IPS-NIHi11 (cell line): ENCODE measurements around the gene MDM4.
"Not testable (repeated sequence)": the region's sequence is repeated elsewhere in the genome, so short reads cannot be mapped to it uniquely, and the experiment has no call there.

ENCODE experiments used
- DNase-seq: peaks from one replicate; pipeline ENCODE4 v3.0.0; 2012; ENCODE audit warnings: mixed read lengths, low spot score

The MDM4 gene

DNA sequence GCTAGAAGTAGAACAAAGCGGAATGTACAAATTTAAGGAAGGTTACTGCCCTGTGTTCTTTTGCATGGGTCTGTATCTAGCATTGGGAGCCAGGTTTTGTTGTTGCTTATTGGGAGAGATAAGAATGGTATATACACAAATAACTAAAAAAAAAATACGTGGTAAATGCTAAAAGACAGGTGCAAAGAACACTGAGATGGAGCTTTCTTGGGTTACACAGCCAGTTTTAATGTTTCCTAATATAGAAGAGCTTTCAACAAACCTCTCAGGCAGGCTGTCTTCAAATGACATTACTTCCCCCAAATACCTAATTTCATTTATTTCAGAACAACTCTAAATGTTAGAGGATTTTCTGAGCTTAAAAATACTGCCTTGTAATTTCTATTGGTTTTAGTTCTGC is 1.4 kb upstream of the MDM4 start:
- no peak for DNase-seq

DNA sequence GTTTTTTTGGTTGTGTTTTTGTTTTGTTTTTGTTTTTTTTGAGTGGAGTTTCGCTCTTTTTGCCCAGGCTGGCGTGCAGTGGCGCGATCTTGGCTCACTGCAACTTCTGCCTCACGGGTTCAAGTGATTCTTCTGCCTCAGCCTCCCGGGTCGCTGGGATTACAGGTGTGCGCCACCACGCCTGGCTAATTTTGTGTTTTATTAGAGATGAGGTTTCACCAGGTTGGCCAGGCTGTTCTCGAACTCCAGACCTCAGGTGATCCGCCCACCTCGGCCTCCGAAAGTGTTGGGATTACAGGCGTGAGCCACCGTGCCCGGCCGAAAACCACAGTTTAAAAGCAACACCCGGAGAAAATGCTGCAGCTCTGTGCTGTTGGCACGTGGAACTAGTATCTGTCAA is 1.2 kb downstream of the MDM4 start:
- DNase-seq, result not testable (repeated sequence)

DNA sequence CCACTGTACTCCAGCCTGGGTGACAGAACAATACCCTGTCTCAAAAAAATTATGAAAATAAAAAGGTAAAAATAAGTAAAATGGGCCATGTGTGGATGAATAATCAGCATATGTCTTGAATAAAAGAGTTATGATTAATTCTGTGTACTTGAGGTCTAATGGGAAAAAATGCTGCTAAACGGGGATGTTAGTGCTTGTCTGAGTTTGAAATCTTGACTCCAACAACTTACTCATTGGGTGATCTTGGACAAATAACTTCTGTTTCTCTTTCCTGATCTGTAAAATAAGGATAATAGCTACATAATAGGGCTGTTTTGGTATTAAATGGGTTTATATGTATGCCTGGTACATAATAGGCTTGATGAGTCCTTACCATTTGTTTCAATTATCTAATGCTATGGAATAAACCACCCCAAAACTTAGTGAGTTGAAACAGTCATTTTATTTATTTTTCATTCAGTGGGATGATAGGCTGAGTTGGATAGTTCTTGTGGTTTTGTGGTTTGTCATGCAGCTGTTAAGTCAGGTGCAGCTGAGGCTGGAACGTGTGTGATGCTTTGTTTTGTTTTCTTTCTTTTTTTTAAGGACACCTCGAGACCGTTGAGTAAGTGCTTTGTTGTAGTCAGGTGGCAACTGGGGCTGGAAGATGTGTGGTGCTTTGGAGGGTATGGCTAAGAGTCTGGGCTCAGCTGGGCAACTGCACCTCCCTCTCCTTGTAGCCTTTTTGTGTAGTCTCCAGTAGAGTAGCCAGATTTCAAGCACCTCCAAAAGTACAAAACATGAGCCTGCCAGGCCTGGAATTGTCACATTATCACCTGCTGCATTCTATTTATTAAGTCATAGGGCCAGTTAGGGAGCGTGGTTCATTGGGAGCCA is 4.9 kb downstream of the MDM4 start:
- DNase-seq, result no peak

DNA sequence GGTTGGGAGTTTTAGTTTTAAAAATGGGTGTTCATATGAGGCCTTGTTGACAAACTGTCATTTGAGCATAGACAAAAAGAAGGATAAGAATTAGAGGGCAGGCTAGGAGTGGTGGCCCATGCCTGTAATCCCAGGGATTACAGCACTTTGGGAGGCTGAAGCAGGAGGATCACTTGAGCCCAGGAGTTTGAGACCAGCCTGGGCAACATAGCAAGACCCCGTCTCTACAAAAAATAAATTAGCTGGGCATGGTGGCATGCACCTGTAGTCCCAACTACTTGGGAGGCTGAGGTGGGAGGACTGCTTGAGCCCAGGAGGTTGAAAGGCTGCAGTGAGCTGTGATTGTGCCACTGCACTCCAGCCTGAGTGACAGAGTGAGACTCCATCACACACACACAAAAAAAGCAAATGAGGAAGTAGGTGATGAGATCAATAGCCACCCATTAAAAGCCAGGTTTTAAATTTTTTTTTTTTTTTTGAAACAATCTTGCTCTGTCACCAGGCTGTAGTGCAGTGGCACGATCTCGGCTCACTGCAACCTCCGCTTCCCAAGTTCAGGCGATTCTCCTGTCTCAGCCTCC is 5.8 kb downstream of the MDM4 start:
- not testable (repeated sequence) for DNase-seq

DNA sequence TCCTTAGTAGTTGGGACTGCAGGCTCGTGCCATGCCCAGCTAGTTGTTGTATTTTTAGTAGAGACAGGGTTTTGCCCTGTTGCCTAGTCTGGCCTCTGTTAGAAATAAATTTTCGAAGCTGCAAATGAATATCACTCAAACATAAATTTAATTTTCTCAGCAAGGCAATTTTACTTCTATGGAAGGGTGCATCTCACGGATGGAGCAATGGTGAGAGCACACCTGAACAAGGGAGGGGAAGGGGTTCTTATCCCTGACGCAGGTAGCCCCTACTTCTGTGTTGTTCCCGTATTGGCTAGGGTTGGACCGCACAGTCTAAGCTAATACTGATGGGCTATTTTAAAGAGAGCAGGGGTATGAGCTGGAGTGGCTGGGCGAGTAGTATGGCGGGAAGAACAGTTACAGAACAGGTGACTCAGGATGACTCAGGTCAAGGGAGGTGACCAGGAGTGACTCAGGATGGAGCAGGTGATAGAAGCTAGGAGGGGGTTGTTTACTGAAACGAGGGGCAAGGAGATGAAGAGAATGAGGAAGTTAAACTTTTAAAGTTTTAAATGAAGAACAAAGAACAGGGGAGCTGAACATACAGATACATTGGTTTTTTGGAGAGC is 7.5 kb downstream of the MDM4 start:
- DNase-seq, result no peak

DNA sequence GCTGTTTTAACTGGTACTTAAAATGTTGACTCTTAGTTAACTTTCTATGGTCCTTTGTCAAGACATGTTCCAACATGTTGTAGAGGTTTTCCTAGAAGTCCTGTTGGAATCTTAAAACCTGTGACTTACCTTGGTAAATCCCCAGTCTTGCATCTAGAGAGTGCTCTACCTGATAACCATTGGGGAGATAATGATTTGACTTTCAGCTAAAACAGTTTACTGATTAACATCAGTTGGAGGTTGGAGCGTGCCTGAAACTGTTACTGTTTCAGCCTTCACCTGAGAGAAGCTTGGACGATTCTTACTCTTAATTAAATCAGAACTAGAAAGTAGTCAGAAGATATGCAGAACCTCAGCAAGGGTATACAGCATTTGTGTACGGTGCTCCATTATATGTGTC is 8.8 kb downstream of the MDM4 start:
- no peak for DNase-seq

DNA sequence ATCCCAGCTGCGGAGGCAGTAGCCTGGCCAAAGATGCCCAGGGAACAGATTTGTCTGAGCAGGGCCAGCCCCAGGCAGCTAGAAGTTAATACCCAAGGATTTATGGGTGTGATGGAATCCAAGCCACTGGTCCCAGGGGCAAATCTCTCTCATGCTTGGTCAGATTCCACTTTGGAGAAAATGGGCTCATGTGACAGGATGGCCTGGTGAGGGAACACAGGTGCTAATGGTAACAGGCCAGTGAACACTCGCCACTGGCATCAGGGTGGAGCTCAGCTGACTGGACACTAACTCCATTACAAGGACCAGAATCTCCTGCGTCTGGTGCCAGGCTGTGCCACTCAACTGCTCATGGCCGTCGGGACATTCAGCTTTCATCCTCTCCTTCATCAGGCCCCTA is 12.0 kb downstream of the MDM4 start:
- DNase-seq, result no peak

DNA sequence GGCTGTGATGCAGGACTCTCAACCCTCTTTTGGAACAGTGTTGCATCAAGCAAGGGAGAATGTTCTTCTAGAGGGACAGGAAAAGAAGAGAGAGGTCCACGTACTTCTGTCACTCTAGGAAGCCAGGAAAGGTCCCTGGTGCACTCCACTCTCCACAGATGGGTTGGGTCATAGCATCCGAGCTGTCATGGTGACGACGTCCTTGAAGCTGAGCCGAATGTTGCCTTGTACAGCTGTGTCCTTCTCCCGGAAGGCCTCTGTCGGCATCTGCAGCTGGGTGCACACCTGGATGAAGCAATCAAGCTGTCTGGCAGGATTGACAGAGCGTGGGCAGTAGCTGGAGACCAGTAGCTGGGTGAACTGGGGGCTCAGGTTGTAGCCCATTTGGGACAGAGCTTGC is 12.5 kb downstream of the MDM4 start:
- no peak for DNase-seq

DNA sequence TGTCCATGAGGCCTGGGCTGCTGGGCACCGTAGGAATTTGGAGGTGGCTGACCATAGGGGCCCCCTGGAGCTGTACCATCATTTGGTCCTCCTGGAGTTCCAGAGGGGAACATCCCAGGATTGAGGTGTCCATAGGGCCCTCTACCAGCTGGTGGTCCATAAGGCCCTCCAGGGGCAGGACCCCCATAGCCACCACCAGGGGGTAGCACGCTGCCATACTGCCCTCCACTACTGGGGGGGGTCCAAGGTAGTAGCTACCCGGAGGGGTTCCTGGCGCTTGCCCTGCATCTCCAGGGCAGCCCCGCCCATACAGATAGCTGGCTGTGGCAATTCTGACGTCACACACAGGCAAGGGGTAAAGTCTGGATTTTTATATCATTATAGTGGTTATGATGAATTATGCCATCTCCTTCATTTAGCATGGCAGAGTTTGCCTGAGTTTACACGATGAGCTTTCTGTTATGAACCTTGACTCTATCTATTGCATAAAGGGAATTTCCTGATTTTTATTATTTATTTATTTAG is 13.2 kb downstream of the MDM4 start:
- DNase-seq, result peak; percentile 15

DNA sequence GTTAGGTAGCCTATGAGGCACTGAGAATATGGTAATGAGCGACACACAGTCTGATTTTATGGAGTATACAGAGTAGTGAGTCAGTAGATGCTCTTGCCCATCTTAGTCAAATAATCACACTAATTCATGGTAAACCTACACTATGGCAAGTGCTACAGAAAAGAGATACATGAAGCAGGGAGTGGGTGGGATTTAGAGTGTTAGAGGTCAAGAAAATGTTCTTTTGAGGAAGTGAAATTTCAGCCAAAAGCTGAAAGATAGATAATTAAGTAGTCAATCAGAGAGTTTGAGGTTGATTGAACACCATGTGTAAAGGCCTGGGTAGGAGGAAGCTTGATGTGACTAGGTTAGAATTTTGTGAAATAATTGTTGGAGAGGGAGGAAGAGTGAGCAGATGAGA is 14.7 kb downstream of the MDM4 start:
- DNase-seq, result no peak

DNA sequence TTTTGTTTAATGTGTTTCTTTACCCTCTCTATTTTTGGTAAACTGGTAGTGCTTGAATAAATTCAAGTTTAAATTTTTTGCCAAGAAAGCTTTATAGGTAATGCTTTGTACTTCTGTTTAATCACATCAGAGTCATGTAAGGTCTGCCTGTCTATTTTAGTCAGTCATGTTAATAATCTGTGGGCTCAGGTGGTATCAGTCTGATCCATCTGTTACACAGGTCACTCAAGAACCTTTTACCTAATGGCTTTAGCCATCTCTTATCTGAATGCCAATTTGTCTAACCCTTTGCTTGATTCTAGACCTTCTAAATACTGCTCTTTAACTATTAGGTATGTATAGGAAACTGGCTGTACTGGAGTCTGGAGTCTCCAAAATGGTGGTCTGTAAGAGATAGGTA is 16.6 kb downstream of the MDM4 start:
- DNase-seq, result no peak

DNA sequence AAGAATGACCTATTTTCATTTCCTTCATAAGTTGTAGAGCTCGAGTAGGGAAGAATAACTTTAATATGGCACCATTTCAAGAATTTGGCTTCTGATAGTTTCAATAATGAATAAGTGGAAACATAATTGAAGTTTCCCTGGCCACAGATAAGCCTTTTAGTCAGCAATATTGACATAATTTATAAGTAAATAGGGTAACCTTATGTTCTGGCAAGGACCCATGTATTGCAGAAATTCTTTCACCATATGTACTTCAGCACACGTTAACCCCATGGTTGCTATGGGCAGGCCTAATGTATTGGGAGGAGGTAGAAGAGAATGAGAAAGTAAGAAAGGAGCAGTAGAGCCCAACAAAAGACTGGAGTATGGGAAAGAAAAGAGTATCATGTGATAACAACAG is 25.4 kb downstream of the MDM4 start:
- DNase-seq, result no peak

DNA sequence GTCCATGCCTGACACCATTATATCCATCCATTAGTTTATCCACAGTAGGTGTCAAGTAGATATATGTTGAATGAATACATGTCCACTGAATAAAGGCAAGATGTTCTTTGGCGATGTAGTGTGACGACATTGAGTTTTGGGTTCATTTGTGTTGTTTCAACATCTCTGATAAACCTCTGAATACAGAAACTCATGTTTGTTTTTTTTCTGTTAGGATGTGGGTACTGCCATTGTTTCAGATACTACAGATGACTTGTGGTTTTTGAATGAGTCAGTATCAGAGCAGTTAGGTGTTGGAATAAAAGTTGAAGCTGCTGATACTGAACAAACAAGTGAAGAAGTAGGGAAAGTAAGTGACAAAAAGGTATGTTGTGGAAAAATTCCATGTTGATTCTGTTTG is 28.1 kb downstream of the MDM4 start:
- DNase-seq, result no peak

DNA sequence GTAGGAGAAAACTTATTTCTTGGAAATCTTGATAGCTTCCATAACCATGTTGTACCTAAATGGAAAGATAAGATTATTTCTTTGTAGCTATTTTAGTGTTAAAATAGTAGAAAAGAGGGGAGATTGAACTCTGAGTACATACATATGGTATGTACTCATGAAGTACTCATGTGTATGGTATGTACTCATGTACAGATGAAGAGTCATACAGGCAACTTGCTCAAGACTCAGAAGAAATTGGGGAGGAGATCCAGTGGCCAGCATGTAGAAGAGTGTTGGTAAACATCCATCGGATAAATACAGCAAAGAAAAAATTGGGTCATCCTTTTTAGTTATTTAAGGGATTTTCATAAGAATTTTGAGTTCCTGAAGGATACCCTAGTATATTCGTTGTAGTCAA is 29.0 kb downstream of the MDM4 start:
- no peak for DNase-seq

DNA sequence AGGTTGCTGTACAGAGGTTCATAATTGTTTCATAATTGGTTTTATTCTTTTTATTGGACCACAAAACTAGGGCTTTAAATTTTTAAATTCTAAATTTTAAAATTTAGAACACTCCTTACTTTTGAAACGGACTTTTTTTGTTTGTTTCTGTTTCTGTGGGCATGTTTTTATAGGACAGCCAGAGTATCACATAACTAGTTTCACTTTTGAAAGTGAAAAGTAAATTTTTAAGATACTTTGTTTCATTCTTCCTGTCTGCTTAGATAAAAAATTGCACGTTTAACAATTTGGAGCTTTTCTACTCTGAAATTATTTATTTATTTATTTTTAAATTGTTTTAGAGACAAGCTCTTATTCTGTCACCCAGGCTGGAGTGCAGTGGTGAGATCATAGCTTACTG is 29.7 kb downstream of the MDM4 start:
- DNase-seq, result no peak

DNA sequence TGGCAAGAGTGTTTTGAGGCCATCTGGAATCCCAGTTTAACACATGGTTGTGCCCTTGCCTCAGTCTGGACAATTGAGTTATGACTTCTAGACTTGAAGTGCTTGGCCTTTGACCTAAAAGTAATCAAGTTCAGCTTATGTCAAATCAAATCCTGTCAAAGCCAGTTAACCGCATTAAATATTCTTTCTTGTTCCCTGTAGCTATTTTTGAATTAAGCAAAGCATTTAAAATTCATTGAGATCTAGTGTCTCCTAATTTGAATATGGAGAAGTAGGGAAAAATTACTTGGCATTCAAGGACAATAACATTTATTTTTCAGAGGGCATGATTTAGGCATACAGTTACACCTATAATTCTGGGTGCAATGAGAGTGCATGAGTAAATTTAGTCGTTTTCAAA is 32.1 kb downstream of the MDM4 start:
- no peak for DNase-seq

DNA sequence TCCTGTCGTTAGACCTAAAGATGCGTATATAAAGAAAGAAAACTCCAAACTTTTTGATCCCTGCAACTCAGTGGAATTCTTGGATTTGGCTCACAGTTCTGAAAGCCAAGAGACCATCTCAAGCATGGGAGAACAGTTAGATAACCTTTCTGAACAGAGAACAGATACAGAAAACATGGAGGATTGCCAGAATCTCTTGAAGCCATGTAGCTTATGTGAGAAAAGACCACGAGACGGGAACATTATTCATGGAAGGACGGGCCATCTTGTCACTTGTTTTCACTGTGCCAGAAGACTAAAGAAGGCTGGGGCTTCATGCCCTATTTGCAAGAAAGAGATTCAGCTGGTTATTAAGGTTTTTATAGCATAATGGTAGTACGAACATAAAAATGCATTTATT is 33.1 kb downstream of the MDM4 start:
- no peak for DNase-seq

DNA sequence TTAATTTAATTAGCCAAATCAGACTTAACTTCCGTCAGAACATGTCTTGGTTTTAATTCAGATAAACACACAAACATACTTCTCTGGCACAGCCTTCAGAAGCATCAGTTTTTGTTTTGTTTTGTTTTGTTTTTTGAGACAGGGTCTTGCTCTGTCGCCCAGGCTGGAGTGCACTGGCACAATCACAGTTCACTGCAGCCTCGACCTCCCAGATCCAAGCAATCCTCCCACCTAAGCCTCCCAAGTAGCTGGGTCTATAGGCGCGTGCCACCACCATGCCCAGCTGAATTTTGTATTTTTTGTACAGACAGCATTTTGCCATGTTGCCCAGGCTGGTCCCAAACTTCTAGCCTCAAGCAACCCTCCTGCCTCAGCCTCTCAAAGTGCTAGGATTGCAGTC is 34.7 kb downstream of the MDM4 start:
- DNase-seq, result no peak

DNA sequence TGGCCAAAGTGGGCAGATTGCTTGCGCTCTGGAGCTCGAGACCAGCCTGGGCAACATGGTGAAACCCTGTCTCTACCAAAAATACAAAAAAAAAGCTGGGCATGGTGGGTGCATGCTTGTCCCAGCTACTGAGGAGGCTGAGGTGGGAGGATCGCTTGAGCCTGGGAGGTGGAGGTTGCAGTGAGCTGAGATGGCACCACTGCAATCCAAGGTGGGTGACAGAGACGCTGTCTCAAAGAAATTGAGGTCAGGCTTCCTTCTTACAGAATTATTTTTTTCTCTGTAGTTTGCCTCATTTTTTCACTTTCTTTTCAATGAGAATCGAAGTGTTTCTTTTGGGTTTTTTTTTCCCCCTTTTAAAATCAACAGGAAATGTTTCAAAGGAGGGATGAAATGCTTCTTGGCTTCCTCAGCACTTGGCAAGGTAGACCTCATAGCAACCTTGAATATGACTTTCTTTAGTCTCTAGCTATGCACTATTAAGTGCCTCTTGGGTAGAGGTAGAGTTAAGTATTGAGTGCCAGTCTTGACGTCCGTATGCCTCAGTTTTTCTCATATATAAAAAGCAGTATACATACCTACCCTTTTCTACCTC is 40.3 kb downstream of the MDM4 start:
- DNase-seq, result no peak

DNA sequence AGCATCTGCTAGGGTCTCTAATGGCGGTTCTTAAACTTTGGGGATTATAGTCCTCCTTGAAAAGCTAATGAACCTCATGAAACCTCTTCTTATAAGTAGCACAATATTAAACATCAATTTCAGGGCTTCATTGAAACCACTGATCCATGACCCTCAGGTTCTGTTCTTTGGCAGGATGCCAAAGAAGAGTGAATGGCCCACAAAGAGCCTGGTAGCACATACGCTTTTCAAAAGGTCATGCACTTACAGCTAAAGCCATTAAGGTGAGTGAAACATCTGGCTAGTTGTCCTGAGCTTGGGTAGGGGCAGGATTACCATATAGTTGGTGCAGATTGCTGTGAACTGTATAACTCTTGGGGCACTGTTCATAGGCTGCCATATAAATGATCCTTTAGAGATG is 42.3 kb downstream of the MDM4 start:
- DNase-seq, result no peak

DNA sequence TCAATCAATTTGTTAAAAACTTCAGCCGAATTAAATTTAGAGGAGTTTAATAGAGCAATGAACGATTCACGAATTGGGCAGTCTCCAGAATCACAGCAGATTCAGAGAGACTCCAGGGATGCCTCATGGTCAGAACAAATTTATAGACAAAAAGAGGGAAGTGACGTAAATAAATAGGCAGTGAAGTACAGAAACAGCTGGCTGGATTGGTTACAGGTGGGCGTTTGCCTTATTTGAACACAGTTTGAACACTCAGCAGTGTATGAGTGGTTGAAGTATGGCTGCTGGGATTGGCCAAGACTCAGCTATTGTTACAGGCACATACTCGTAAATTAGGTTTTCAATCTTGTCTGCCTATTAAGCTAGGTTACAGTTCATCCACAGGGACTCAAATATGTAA is 43.8 kb downstream of the MDM4 start:
- not testable (repeated sequence) for DNase-seq

DNA sequence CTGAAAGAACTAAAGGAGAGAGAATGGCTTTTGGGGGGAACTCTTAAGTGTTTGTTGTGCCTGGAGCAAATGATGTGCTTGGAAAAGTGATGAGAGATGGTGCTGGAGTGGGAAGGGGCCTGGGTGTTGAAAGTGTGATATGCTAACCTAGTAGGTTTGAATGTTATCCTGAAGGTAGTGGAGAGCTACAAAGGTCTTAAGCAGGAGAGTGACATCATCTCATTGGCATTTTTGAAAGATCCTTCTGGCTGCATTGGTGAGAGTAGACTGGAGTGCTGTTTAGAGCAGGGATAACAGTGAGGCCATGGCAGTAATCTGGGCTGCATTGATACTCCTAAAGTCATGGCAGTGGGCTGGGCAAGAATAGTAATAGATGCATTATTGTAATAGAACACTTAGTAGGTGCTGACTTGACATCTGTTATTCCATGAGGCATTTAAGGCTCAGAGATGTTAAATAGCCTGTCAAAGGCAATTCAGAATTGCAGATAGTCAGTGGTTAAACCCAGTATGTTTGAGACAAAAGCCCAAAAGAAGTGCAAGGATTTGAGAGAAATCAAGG is 44.5 kb downstream of the MDM4 start:
- DNase-seq, result no peak
